NCI-H1048 (cell line): ENCODE measurements around the gene BCAN.

Source experiments
- DNase-seq: peaks from one replicate; lab custom pipeline; 2025; lab: John Stamatoyannopoulos, UW

The BCAN gene

DNA sequence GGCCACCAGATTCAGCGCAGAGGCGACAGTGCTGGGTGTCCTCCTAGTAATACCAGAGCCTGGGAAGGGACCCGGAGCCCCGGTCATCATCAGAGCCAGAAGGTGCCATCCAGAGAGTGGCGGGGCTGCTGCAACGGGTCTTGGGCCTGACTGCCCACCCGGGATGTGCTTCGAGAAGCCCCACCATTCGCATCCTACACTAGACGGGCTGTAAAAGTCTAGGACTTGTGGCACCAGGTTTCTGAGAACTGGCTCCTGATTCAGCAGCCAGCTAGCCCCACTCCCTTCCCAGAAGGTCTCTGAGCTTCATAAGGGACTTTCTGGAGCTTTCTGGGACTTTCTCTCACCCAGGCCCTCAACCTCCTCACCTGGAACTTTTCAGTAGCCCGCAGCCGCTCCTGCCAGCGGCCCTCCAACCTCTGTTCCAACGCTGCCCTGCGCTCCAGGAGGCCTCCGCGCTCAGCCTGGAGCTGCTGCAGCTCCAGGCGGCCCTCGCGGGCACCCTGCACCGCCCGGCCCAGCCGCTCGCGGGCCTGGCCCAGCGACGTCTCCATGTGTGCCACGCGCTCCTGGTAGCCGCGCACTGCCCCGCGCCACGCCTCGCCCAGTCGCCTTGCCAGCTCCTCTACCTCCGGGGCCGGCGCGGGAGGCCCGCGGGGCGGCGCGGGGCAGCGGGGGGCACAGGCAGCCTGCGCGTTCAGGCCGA is 34.4 kb downstream of the BCAN start:
- DNase-seq = no peak

DNA sequence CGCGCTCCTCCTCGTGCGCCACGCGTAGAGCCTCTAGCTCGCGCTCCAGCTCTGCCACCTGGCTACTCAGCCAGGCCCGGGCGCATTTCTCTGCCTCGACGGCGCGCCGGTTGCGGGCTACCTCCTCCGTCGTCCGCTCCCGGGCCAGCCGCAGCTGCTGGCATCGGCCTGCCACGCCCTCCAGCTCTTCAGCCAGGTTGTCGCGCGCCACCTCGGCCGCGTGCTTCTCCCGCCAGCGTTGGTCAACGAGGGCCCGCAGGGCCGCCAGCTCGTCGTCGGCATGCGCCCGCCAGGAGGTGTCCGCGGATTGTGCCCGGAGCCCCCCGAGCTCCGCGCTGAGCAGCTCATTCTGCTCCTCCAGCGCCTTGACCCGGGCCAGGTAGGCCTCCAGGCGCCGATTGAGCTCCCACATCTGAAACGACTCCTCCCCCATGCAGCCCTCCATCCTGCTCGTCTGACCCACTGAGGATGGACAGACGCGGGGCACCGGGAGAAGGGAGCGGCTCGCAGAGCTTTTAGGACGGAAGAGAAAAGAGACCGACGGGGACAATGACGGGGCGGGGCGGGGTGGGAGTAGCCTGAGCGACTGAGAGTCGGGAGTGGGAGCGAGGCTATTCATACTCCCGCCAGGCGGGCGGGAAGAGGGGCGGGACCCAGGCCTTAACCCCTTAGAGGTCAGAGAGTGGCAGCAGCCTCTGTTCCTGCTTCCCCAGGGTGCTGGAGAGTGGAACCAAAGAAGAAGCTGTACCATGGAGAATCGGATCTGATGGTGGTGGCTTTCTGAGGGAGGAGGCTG is 35.1 kb downstream of the BCAN start, which contains the start of gene NES:
TSS of gene NES (minus strand) at position 588 of the 796 bp plus-strand sequence. CDS start at position 445, 143 bp downstream.
- no peak for DNase-seq

DNA sequence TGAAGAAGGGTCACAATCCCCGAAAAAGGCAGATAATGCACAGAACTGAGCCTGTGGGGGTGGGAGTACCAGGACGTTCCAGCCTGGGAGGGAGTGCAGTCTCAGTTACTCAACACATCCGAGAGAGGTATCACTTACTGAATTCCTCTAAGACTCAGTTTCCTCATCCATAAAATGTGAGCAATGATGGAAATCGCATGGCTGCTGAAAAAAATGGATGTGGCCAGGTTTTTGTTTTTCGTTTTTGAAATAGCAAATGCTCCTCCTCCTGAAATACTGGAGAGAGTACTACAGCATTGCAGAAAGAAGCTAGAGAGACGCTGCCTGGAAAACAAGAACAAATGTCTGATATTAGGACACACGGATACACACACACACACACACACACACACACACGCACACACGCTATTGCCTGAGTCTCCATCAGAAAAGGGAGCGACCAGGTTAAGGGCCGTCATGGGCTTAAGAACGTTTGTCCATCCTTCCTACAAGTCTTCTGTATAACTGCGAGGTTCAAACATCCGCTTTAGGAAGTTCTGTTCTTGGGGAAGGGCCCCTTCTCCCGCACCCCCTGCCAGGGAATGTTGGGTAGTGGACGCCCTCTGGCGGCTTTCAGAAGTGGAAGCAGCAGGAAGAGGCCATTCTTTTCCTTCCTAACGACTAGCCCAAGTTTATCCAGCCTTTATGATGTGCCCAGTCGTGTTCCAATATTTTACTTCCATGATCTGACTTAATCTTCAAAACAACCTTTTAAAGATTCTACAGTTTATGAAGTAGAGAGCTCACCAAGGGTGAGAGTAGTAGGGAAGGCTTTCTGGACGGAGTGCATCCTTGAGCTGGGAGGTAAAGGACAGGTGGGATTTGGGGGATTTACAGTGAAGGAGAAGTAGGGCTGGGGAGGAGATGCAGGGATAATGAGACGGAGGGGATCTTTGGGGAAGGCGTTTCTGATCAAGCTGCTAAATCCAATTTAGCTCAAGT is 36.0 kb downstream of the BCAN start:
- peak; percentile 53 for DNase-seq

DNA sequence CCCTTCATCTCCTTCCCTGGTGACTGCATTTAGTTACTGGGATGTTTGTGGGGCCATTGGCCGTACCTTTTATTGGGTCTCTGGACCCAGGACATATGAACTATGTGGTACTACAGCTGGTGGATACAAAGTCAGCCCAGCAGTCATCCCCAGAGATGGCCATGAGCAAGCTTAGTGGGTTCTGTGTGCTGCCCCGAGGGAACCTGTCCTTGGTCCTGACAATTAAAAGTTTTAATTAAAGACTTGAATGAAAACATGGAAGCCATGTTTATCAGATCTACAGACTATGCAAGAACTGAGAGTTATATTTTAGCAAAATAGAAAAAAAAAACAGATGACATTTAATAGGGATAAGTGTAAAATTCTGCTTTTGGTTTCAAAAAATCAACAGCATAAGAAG is 38.1 kb downstream of the BCAN start:
- DNase-seq = no peak

DNA sequence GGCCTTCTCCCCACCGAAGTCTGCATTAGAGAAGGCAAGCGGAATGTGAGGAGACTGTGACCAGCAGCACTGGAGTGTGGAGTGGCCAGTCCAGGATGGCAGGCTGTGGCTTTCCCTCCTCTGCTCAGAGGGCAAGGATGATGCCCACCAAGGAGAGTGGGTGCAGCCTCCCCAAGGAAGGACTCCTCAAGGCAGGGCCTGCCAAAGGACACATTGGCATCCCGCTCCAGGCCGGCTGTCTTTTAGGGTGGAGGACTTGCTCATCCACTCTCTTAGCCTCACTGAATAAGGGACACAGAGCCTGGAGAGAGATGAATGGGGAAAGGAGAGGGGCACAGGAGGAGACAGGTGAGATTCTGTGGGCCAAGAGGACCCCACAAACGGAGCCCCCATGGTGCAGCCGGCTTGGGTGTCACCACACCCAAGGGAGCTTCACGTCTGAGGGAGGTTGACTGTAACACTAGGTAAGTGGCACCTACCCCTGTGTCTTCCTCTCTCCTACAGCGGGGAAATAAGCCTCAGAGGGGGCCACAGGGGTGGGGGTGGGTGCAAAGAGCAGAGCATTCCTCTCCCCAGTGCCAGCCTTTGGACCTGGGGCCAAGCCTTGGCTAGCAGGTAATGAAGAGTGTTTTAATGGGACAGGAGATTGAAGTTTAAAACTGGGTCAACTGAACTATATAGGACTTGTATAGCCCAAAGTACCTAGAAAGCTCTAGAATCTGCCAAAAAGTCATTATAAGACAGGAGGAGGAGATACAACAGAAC is 39.5 kb downstream of the BCAN start:
- no peak for DNase-seq

DNA sequence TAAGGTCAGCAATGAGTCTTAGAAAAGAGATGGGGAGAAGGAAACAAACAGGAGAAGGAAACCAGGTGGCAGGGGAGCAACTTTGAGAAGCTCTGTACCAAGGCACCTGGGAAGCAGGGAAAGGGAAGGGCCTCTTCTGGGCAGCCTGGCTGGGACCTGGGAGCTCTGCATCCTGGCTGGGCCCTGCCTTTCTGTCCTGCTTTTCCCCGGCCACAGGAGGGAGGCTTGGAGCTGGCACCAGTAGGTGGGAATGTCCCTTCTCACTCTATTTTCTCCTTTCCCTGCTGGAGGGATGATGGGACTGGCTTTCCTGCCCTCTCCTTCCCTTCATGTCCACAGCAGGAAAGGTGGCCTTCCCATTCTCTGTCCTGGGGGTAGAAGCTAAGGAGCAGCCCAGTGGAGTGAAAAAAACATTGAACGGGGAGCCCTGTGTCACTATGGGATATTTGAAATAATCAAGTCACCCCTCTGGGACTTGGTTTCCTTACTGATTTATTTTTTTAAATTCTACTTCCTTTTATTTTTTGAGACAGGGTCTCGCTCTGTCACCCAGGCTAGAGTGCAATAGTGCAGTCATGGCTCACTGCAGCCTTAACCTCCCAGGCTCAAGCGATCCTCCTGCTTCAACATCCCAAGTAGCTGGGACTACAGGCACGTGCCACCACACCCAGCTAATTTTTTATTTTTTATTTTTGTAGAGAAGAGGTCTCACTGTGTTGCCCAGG is 40.4 kb downstream of the BCAN start:
- no peak for DNase-seq

DNA sequence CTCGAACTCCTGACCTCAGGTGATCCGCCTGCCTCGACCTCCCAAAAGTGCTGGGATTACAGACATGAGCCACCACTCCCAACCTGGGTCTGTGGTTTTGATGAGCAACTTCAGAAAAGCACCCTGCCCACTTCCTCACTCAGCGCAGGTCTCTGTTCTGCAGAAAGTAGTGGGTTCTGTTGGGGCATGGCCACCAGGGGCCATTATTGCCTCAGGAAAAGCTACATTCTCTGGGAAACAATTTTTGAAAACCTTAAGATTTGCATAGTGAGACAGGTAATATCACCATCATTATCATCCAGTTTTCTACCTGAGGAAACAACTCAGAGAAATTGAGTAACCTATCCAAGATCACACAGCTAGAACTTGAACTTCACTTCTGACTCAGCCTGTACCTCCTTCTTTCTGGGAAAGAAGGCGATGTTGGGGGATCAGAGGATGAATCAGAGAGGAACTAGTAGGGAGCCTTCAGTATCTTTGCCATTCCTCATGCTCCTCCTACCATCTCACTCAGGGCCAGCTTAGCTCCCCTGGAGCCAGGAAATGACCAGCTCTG is 42.4 kb downstream of the BCAN start:
- no peak for DNase-seq

DNA sequence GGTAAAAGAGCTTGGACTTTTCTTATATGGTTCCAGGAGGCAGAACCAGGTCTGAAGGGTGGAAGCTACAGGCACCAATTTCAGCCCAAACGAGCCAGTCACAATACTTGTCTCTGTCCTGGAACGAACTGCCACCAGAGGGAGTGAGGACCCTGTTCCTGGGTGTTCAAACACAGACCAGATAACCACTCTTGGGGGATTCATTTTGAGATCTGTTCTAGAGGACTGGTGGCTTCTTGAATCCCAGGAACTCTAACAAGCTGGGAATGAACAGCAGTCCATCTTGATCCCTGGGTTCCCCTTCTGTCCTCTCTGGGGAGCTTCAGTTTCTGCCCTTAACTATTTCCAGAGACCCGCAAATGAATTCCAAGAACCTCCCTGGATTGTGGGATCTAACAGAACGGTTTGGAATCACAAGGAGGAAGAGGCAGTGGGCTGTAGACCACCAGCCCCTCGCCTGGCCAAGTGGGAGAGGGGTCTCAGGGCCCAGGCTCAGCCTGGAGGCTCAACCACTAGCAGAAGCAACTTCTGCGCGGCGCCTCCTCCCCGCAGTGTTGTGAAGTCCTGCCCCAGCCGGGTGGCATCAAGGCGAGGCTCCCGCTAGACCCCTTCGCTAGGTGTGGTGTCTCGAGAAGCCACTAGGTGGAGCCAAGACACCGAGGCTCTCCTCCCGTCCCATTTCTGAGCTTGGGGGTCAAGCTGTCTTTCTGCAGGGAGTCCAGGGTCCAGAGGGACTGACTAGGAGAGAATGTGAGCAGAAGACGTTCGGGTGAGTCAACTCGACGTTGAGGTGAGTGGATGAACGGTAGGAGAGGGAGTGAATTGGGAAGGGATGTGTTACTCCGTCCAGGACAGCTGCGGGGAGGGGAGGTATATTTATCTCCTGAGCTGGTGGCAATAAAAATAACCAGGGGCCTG is 47.4 kb downstream of the BCAN start:
- DNase-seq = peak; percentile 62

DNA sequence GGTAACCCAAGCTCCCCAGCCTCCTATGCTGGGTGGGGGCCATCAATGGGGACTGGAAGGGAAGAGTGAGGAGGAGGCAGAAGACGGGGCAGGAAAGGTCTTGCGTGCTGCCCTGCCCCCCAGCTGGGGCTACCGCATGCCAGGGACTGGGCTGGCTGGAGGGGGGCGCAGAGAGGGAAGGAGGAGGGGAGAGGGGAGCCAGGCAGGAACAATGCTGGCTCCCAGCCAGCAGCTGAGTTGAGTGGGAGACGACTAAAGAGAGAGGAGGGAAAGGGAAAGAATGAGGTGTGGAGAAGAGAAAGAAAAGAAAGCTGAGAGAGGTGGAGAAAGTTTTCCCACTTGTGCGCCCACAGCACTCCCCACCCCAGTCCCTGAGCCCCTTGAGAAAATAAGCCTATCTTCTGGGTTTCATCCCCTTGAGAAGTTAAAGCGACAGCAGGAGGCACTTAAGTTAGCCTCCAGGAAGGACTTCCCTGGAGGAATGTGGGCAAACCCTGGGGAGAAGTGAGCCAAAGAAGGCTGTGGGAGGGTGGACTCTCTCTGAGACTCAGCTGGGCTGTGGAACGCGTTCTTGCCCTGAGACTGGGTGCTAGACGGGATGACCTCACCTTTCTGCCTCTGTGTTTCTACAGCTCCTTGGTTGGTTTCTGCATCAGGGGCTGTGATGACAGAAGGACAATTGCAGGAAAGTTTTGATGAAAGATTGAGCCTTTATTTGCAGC is 48.2 kb downstream of the BCAN start:
- no peak for DNase-seq

DNA sequence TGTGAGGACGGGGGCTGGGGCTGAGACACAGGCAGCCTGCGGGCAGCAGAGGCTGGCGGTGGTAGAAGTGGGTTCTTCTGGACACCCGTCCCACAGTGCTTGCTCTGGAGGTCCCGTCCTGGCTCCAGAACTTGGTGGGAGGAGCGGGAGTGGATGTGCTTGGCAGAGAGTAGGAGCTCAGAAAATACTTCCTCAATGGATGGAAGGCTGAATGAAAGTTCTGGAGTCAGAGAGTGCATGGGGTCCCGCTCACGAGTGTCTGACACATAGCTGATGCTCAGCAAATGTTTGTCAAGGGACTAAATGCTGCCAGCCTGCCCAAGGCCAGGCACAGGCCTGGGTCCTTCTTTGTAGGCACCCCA is 48.7 kb downstream of the BCAN start:
- DNase-seq = no peak

DNA sequence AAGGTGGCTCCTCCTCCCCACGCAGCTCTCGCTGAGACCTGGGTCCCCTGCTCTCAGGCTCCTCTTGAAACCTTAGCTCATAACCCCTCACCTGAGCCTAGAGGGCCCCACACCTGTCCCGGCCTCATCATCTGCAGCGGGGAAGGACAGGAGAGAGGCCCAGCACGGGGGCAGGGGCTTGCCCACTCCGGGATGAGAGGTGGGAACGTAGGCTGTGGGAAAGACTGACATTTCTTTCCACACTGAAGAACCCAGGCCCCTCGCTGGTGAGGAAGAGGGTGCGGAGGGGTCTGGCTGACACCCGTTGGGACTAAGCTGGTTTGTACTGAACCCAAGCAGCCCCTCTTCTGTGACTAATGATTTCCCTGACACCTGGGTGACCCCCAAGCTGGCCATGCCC is 49.3 kb downstream of the BCAN start:
- no peak for DNase-seq

DNA sequence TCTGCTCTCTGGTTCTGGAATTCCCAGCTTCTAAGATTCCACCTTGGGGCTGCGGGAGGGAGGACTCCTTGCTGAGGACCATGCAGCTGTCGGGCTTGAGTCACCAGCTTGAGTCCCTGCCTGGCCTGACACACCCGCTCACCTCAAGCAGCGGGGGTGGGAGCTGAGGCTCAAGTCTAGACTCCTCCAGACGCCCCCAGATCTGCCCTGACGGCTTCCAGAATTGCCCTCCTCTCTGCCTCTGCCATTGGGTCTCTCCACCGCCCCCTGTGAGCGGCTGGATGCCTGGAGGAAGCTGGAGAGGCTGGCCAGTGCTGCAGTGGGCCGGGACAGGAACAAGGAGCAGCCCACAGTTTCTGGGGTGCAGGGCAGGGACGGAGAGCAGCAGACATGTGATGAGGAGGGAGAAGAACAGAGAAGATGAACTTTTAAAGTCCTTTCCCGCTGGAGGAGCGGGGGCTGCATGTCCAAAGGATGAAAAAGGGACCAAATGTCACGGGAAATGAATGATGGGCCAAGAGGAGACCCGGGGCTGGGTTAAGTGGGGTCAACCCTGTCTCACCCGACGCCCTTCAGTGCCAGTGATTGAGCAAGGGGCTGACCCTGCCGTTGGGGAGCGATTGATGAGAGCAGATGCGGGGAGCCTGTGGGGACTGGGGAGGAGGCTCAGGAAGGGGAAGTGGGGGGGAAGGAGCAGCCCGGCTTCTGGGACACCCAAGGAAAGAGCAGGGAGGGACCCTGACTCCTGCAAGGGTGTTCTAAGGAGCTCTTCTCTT is 49.9 kb downstream of the BCAN start:
- DNase-seq = no peak

DNA sequence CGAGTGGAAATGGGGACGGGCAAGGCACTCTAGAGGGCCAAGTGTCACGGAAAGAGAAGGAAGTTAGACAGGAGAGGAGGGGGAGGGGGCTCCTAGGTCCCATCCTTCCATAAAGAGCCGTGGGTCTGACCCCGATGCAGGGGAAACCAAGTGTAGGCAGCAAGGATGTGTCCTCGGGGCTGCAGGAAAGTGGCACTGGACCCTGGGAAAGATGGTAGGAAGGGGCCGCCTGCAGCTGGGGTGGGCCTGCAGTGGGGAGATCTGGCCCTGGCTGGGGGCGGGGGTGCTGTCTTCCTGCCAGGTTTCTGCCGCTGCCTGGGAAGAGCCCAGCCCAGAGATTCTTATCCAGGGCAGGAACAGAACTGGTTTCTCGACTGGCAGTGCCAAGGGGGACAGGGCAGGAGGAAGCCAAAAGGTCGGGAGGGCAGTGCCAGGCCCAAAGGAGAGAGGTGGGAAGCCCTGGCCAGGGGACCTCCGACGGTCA is 50.6 kb downstream of the BCAN start:
- no peak for DNase-seq

DNA sequence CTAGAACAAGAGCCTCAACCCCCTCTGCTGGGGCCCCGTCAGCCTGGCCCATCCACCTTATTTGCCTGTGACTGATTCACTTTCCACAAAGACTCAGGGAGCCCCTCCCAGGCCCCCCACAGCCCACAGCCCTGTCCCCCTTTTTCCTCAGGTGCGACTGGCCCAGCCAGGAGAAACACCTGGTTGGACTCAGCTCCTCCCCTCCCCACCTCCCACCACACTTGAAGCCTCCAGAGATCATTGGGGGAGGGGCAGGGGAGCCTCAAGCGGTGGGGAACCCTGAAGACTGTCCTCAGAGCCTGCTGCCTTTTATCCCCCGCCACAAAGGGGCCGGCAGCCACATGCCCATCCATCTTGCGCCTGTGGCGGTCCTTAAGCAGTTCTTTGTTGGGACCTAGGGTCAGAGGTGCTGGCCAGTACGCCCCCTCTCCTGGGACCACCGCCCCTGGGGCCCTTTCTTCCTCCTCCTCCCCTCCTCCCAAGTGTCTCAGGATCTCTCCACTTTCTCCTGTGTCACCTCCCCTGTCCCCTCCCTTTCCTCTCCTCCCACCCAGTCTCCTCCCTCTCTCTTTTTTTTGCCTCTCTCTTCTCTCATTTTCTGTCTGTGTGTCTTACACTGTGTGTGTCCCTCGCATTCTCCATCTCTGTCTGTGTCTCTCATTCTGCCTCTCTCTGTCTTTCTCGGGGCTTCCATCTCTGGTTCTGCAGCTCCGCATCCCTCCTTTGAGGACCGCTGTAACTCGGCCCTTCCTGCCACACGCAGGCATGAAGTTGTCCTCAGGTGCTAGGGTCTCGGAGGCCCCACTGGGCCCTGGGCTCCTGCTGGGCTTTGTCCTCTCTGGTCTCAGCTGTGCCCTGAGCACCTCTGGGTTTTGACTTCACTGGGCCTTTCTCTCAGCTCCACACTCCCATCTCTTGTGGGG is 51.3 kb downstream of the BCAN start:
- no peak for DNase-seq

DNA sequence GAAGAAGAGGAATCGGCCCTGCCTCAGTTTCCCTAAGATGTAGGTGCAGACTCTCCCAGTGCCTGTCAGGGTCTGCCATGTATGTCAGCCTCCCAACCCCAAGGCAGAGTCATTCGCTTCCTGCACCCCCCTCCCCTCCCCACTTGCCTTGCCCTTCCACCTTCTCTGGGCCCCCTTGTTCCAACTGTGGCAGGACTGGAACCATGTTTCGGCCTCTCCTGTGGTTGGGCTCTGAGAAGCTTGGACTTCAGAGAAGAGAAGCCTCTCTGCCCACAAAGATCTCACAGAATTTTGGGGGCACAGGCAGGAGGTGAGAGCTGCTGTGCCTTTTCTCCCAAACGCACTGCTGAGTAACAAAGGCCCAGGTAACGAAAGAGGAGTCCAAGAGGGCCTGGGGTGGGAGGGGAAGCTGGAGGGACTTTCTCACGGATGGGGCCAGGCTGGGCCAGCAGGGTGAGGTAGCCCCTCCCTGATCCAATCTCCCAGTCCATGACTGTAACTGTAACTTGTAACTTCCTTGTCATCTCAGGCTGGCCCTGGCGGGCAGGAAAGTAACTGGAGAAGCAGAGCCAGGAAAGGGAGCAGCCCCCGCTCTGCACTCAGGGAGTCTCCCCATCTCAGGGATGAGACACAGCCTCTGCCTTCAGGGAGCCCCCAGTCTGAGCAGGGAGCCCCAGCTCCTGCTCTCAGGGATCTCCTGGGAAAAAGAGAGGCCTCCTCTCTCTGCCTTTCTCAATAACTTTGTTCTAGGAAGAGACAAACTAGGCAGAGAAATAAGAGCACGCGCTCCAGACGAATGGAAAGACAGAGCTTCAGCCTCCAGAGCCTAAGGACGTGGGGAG is 52.2 kb downstream of the BCAN start:
- no peak for DNase-seq

DNA sequence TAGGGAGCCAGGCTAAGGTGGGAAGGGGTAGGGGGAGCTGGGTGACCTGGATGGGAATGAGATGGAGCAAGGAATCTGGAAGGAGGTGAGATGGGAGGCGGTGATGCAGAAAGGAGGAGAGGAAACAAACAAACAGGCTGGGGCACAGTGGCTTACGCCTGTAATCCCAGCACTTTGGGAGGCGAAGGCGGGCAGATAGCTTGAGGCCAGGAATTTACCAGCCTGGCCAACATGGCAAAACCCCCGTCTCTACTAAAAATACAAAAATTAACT is 52.7 kb downstream of the BCAN start:
- no peak for DNase-seq
